HG03432 (cell line): ENCODE measurements around the gene MAGED1.
"Not testable (repeated sequence)": the region's sequence is repeated elsewhere in the genome, so short reads cannot be mapped to it uniquely, and the experiment has no call there.

Experiments used
- ATAC-seq: cut with Tn5 transposase; IDR thresholded peaks from one replicate; pipeline ENCODE4 v1.9.1; 2021; ENCODE audit warnings: mild to moderate bottlenecking, moderate library complexity; ENCODE audit not compliant: unreplicated experiment

The MAGED1 gene

GRCh38 chrX:51894697-51895336 is 1.4 kb downstream of the MAGED1 start:
- peak; percentile 62 for ATAC-seq

GRCh38 chrX:51896626-51897025 is 3.2 kb downstream of the MAGED1 start:
- no peak for ATAC-seq

- ATAC-seq, result no peak
Measured at GRCh38 chrX:51899741-51900140, 6.3 kb downstream of the MAGED1 start.

GRCh38 chrX:51902510-51903050 is 9.2 kb downstream of the MAGED1 start:
- ATAC-seq, result no peak

GRCh38 chrX:51905152-51905551 is 11.7 kb downstream of the MAGED1 start:
- ATAC-seq, result not testable (repeated sequence)

GRCh38 chrX:51905711-51906110 is 12.3 kb downstream of the MAGED1 start:
- ATAC-seq, result no peak

- ATAC-seq, result no peak
Measured at GRCh38 chrX:51917604-51918003, 24.2 kb downstream of the MAGED1 start.

- ATAC-seq, result no peak
Measured at GRCh38 chrX:51922561-51922960, 29.1 kb downstream of the MAGED1 start.

GRCh38 chrX:51931566-51932150 is 38.2 kb downstream of the MAGED1 start:
- ATAC-seq, result no peak
